Measurements from ENCODE around the gene ARHGAP26.

The ARHGAP26 gene

GRCh38 chr5:142769793-142770649, at the start of gene ARHGAP26:
ARHGAP26 (plus strand) TSS chr5:142770377; CDS start chr5:142770762, 385 bp downstream.
- peak; percentile 99 for DNase-seq (ENCODE audit: low spot score)

GRCh38 chr5:142720641-142721271, 49.4 kb upstream of the ARHGAP26 start:
- DNase-seq (ENCODE audit: low spot score) = no peak

- no peak for DNase-seq (ENCODE audit: low spot score)
These were observed 48.0 kb upstream of the ARHGAP26 start for GRCh38 chr5:142722146-142722545.

- DNase-seq (ENCODE audit: low spot score) = peak; percentile 29
These were observed 47.3 kb upstream of the ARHGAP26 start for GRCh38 chr5:142722896-142723295.

- DNase-seq (ENCODE audit: low spot score) = no peak
These were observed 45.4 kb upstream of the ARHGAP26 start for GRCh38 chr5:142724821-142725220.

- DNase-seq (ENCODE audit: low spot score) = no peak
These were observed 44.7 kb upstream of the ARHGAP26 start for GRCh38 chr5:142725231-142726187.

GRCh38 chr5:142726188-142726731, 43.9 kb upstream of the ARHGAP26 start:
- no peak for DNase-seq (ENCODE audit: low spot score)

GRCh38 chr5:142727735-142728047, 42.5 kb upstream of the ARHGAP26 start:
- DNase-seq (ENCODE audit: low spot score) = no peak

- DNase-seq (ENCODE audit: low spot score) = no peak
These were observed 34.6 kb upstream of the ARHGAP26 start for GRCh38 chr5:142735323-142736246.

- DNase-seq (ENCODE audit: low spot score) = no peak
These were observed 33.9 kb upstream of the ARHGAP26 start for GRCh38 chr5:142736247-142736632.

GRCh38 chr5:142737179-142737578, 33.0 kb upstream of the ARHGAP26 start:
- DNase-seq (ENCODE audit: low spot score) = no peak

GRCh38 chr5:142740474-142741242, 29.5 kb upstream of the ARHGAP26 start:
- no peak for DNase-seq (ENCODE audit: low spot score)

- no peak for DNase-seq (ENCODE audit: low spot score)
These were observed 26.4 kb upstream of the ARHGAP26 start for GRCh38 chr5:142743592-142744441.

- no peak for DNase-seq (ENCODE audit: low spot score)
These were observed 24.9 kb upstream of the ARHGAP26 start for GRCh38 chr5:142745268-142745667.

- DNase-seq (ENCODE audit: low spot score) = no peak
These were observed 23.4 kb upstream of the ARHGAP26 start for GRCh38 chr5:142746532-142747433.

- DNase-seq (ENCODE audit: low spot score) = no peak
These were observed 22.0 kb upstream of the ARHGAP26 start for GRCh38 chr5:142748132-142748531.

GRCh38 chr5:142748568-142749249, 21.5 kb upstream of the ARHGAP26 start:
- peak; percentile 52 for DNase-seq (ENCODE audit: low spot score)

- DNase-seq (ENCODE audit: low spot score) = no peak
These were observed 20.9 kb upstream of the ARHGAP26 start for GRCh38 chr5:142749321-142749720.
